Esophagus muscularis mucosa (tissue), 4 donors: ENCODE measurements around the gene IMMT.

Experiments used
- CTCF ChIP-seq, 3 experiments: fragments of 200-600 bp in 2 of 3; fragments of 450-650 bp in 1 of 3; sonication (generic) in 2 of 3; IDR thresholded peaks; one replicate each; pipeline ENCODE4 v1.5.1; 2017 to 2019; ENCODE audit warnings: antibody characterized with exemption in 3 of 3, mild to moderate bottlenecking in 2 of 3, moderate library complexity in 1 of 3
- EP300 ChIP-seq: sonication (generic); formaldehyde crosslinking; IDR thresholded peaks from one replicate; pipeline ENCODE4 v1.6.1; 2017; ENCODE audit warnings: antibody characterized with exemption
- POLR2A ChIP-seq: fragments of 450-650 bp; IDR thresholded peaks from one replicate; pipeline ENCODE4 v1.6.1; 2017; ENCODE audit warnings: antibody characterized with exemption, moderate library complexity, mild to moderate bottlenecking, low read depth
- POLR2AphosphoS5 ChIP-seq, 2 donors: sonication (generic); formaldehyde crosslinking; IDR thresholded peaks; one replicate each; pipeline ENCODE4 v1.6.1; 2017; ENCODE audit warnings: antibody characterized with exemption in 2 of 2

DNA sequence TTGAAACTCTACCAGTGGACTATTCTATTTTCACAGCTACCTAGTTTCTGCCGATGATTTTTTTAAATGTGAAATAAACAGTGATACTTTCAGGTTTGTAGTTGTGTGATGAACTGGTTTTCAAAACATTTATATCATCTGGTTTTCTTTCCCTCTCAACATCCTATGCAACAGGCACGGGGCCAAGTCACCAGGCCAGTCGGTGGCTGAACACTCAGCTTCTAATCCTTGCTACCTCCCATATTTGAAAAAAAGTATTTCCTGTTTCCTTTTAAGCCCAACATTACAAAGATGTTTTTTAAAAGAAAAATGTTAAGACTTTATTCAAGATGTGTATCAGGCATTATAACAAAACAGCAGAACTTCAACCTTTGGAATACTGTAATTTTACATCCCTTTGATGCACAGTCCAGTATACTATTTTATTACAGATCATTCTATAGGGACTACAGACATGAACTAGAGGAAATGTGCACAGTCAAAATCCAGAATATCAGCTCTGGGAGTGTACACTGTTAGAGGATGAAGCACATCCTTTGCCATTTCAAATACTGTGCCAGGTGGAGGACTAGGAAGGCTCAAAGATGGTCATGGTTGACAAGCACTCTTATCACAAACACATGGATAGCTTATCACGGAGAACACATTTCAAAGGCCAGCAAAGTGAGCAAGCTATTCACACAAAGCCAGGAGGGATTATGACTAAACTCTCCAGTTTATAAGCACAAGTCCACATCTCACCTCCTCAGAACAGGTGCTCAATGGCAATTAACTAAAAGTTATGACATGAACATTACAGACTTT lies 18.6 kb upstream of the IMMT start:
- TF ChIP-seq CTCF (IDR thresholded peaks at IDR 0.05) (no peak), POLR2A (no peak), EP300 (no peak), POLR2AphosphoS5 (IDR thresholded peaks at IDR 0.05) (no peak)
